Measurements from ENCODE around the gene SV2C.

SV2C gene

GRCh38 chr5:76125346-76125745 is 42.2 kb downstream of the SV2C start:
- Histone ChIP-seq H3K4me1 (ENCODE audit: low read length) (no peaks in the 10 kb centered on the region), H2AFZ (ENCODE audit: low read length) (no peak overlapping the region), H3K4me2 (ENCODE audit: low read depth, low read length) (no peak overlapping the region), H3K9ac (ENCODE audit: low read length) (no peak overlapping the region), H3K36me3 (replicated peaks; ENCODE audit: insufficient read depth, low read length) (no peaks in the 10 kb centered on the region), H3K79me2 (ENCODE audit: low read length) (no peaks in the 10 kb centered on the region), H3K9me3 (replicated peaks; ENCODE audit: insufficient read depth, low read length) (no peaks in the 10 kb centered on the region), H3F3A (ENCODE audit: insufficient read depth, low read length) (no peaks in the 10 kb centered on the region), H3K27me3 (replicated peaks; ENCODE audit: insufficient read depth, low read length) (no peaks in the 10 kb centered on the region), H3K9me2 (replicated peaks; ENCODE audit: insufficient read depth, low read length) (no peaks in the 10 kb centered on the region), H3K4me3 (ENCODE audit: low read length) (no peak overlapping the region), H4K20me1 (ENCODE audit: insufficient read depth, low read length) (no peaks in the 10 kb centered on the region), H3K27ac (ENCODE audit: low read length) (no peak overlapping the region)
- no peak for DNase-seq
- TF ChIP-seq EZH2phosphoT487 (IDR thresholded peaks at IDR 0.05; ENCODE audit: low read length) (no peak), EZH2 (optimal IDR thresholded peaks at IDR 0.05; ENCODE audit: low read depth, low read length) (no peak), CTCF (IDR thresholded peaks at IDR 0.05; ENCODE audit: low read length) (no peak)

- no peaks in the 10 kb centered on the region for H3K4me1 ChIP-seq (ENCODE audit: low read length)
- H3K36me3 ChIP-seq (replicated peaks; ENCODE audit: insufficient read depth, low read length), result no peaks in the 10 kb centered on the region
- H4K20me1 ChIP-seq (ENCODE audit: insufficient read depth, low read length), result no peaks in the 10 kb centered on the region
- no peaks in the 10 kb centered on the region for H3K9me2 ChIP-seq (replicated peaks; ENCODE audit: insufficient read depth, low read length)
- no peaks in the 10 kb centered on the region for H3F3A ChIP-seq (ENCODE audit: insufficient read depth, low read length)
- DNase-seq, result no peak
- H3K79me2 ChIP-seq (ENCODE audit: low read length), result no peaks in the 10 kb centered on the region
- H3K9me3 ChIP-seq (replicated peaks; ENCODE audit: insufficient read depth, low read length), result no peaks in the 10 kb centered on the region
- no peaks in the 10 kb centered on the region for H3K27me3 ChIP-seq (replicated peaks; ENCODE audit: insufficient read depth, low read length)
- no peak overlapping the region for H3K9ac ChIP-seq (ENCODE audit: low read length)
- no peak for TF ChIP-seq CTCF (IDR thresholded peaks at IDR 0.05; ENCODE audit: low read length)
- no peak for TF ChIP-seq EZH2phosphoT487 (IDR thresholded peaks at IDR 0.05; ENCODE audit: low read length)
- TF ChIP-seq EZH2 (optimal IDR thresholded peaks at IDR 0.05; ENCODE audit: low read depth, low read length), result no peak
- H3K4me2 ChIP-seq (ENCODE audit: low read depth, low read length), result no peak overlapping the region
- H2AFZ ChIP-seq (ENCODE audit: low read length), result no peak overlapping the region
- no peak overlapping the region for H3K27ac ChIP-seq (ENCODE audit: low read length)
- H3K4me3 ChIP-seq (ENCODE audit: low read length), result no peak overlapping the region
These were observed 42.7 kb downstream of the SV2C start for GRCh38 chr5:76125888-76126287.

- Histone ChIP-seq H3F3A (ENCODE audit: insufficient read depth, low read length) (no peaks in the 10 kb centered on the region), H3K36me3 (replicated peaks; ENCODE audit: insufficient read depth, low read length) (no peaks in the 10 kb centered on the region), H3K27ac (ENCODE audit: low read length) (no peak overlapping the region), H3K9ac (ENCODE audit: low read length) (no peak overlapping the region), H3K27me3 (replicated peaks; ENCODE audit: insufficient read depth, low read length) (no peaks in the 10 kb centered on the region), H3K79me2 (ENCODE audit: low read length) (no peaks in the 10 kb centered on the region), H4K20me1 (ENCODE audit: insufficient read depth, low read length) (no peaks in the 10 kb centered on the region), H3K9me3 (replicated peaks; ENCODE audit: insufficient read depth, low read length) (no peaks in the 10 kb centered on the region), H3K4me1 (ENCODE audit: low read length) (no peaks in the 10 kb centered on the region), H2AFZ (ENCODE audit: low read length) (no peak overlapping the region), H3K4me3 (ENCODE audit: low read length) (no peak overlapping the region), H3K9me2 (replicated peaks; ENCODE audit: insufficient read depth, low read length) (no peaks in the 10 kb centered on the region), H3K4me2 (ENCODE audit: low read depth, low read length) (no peak overlapping the region)
- TF ChIP-seq EZH2 (optimal IDR thresholded peaks at IDR 0.05; ENCODE audit: low read depth, low read length), result no peak
- no peak for TF ChIP-seq EZH2phosphoT487 (IDR thresholded peaks at IDR 0.05; ENCODE audit: low read length)
- TF ChIP-seq CTCF (IDR thresholded peaks at IDR 0.05; ENCODE audit: low read length), result no peak
- no peak for DNase-seq
These were observed 50.8 kb downstream of the SV2C start for GRCh38 chr5:76134003-76134402.
